GM12878 (cell line): ENCODE results near the gene CCL4. TPM values are rescaled to one million over a fixed set of nuclear protein-coding genes. Genes with fewer than 3 reads are reported as not detected.

Source experiments
- ATAC-seq: fragments of 200-7000 bp; cut with Tn5 transposase; 3 replicates; pipeline ENCODE4 v1.9.1; 2020; ENCODE audit warnings: mild to moderate bottlenecking, moderate library complexity
- BruUV-seq: library from RNA; stranded (reverse); fragments of 400-500 nt; replicated peaks from 2 replicates; lab custom pipeline; 2021; lab: Mats Ljungman, UMichigan
- CTCF ChIA-PET: fragments of 300-600 bp; sonication (Branson Sonifier 250); formaldehyde crosslinking; extraction: SDS; loops from one replicate; lab custom pipeline; 2021; ENCODE audit warnings: inconsistent platforms; lab: Yijun Ruan, JAX
- POLR2A ChIA-PET: fragments of 350-600 bp; formaldehyde crosslinking; extraction: SDS; loops from one replicate; lab custom pipeline; 2021; ENCODE audit warnings: inconsistent platforms; lab: Charles Lee
- RAD21 ChIA-PET: fragments of 300-600 bp; sonication (Branson Sonifier 250); formaldehyde crosslinking; loops from one replicate; lab custom pipeline; 2023; ENCODE audit warnings: antibody characterized with exemption; ENCODE audit not compliant: unreplicated experiment; lab: Charles Lee
- SMC1A ChIA-PET: fragments of 300-600 bp; sonication (Branson Sonifier 250); formaldehyde crosslinking; loops from one replicate; lab custom pipeline; 2023; ENCODE audit not compliant: unreplicated experiment, uncharacterized antibody; lab: Charles Lee
- DNase-seq: peaks from one replicate; pipeline ENCODE4 v3.0.0-alpha.2; 2011; ENCODE audit warnings: low read depth, low spot score
- FAIRE-seq: peaks from 3 replicates; lab custom pipeline; 2011; peaks lifted over from hg19 to GRCh38; lab: Jason Lieb, UNC
- H2AFZ ChIP-seq: 2 replicates; pipeline ENCODE4 v1.6.0; 2011; ENCODE audit warnings: low read depth, low read length, control low read depth; ENCODE audit not compliant: control insufficient read depth
- H3K27ac ChIP-seq: 2 replicates; pipeline ENCODE4 v1.5.1; 2011; ENCODE audit warnings: control low read depth; ENCODE audit not compliant: control insufficient read depth, insufficient read depth
- H3K27me3 ChIP-seq, 2 experiments: replicated peaks in 1 of 2; 2 replicates each; pipeline versions ENCODE4 v1.6.0 to v1.6.1; 2011; ENCODE audit warnings: low read length in 1 of 2; ENCODE audit not compliant: control insufficient read depth in 2 of 2, insufficient read depth in 2 of 2
- H3K36me3 ChIP-seq, 2 experiments: 2 replicates each; pipeline ENCODE4 v1.5.1; 2011; ENCODE audit warnings: low read length in 1 of 2; ENCODE audit not compliant: control insufficient read depth in 2 of 2, insufficient read depth in 2 of 2
- H3K4me1 ChIP-seq: 2 replicates; pipeline ENCODE4 v1.6.1; 2011; ENCODE audit warnings: mild to moderate bottlenecking, low read length, moderate library complexity, mixed read lengths; ENCODE audit not compliant: control insufficient read depth, insufficient read depth
- H3K4me2 ChIP-seq: 2 replicates; pipeline ENCODE4 v1.6.0; 2011; ENCODE audit warnings: control low read depth; ENCODE audit not compliant: control insufficient read depth, insufficient read depth
- H3K4me3 ChIP-seq: fragments of 200-600 bp; sonication (generic); 2 replicates; pipeline ENCODE4 v1.5.1; 2016
- H3K79me2 ChIP-seq: 2 replicates; pipeline ENCODE4 v1.6.0; 2011; ENCODE audit warnings: low read length; ENCODE audit not compliant: control insufficient read depth, insufficient read depth
- H3K9ac ChIP-seq: 2 replicates; pipeline ENCODE4 v1.8.0; 2011; ENCODE audit warnings: low read length, control low read depth, mixed read lengths; ENCODE audit not compliant: control insufficient read depth, insufficient read depth
- H3K9me3 ChIP-seq: replicated peaks from 3 replicates; pipeline ENCODE4 v1.5.1; 2011; ENCODE audit warnings: mild to moderate bottlenecking, low read length; ENCODE audit not compliant: control insufficient read depth, insufficient read depth
- H4K20me1 ChIP-seq: 2 replicates; pipeline ENCODE4 v1.6.0; 2011; ENCODE audit not compliant: control insufficient read depth, insufficient read depth
- BACH1 ChIP-seq: fragments of 450-650 bp; IDR thresholded peaks from 2 replicates; pipeline ENCODE4 v1.6.1; 2017; ENCODE audit warnings: mild to moderate bottlenecking, borderline replicate concordance
- BMI1 ChIP-seq: fragments of 450-650 bp; IDR thresholded peaks from 2 replicates; pipeline ENCODE4 v1.6.1; 2016; ENCODE audit warnings: mild to moderate bottlenecking, moderate library complexity, borderline replicate concordance
- CHD1 ChIP-seq: IDR thresholded peaks from 2 replicates; pipeline ENCODE4 v1.6.1; 2012; ENCODE audit warnings: low read depth, low read length, improper control_type of control experiment
- CREB1 ChIP-seq: IDR thresholded peaks from 2 replicates; pipeline ENCODE4 v1.6.1; 2012; ENCODE audit warnings: low read depth, mild to moderate bottlenecking, inconsistent platforms
- MLLT1 ChIP-seq: fragments of 450-650 bp; IDR thresholded peaks from 2 replicates; pipeline ENCODE4 v1.6.1; 2016; ENCODE audit warnings: mild to moderate bottlenecking
- NR2C1 ChIP-seq: fragments of 450-650 bp; IDR thresholded peaks from 2 replicates; pipeline ENCODE4 v1.6.1; 2017; ENCODE audit warnings: antibody characterized with exemption, mild to moderate bottlenecking, moderate library complexity
- NR2F1 ChIP-seq: fragments of 450-650 bp; conservative IDR thresholded peaks from 2 replicates; pipeline ENCODE4 v1.6.1; 2017; ENCODE audit warnings: mild to moderate bottlenecking
- POLR2A ChIP-seq: IDR thresholded peaks from 2 replicates; pipeline ENCODE4 v1.6.1; 2011; ENCODE audit warnings: low read depth, mild to moderate bottlenecking, low read length
- POLR2AphosphoS5 ChIP-seq: IDR thresholded peaks from 2 replicates; pipeline ENCODE4 v1.6.1; 2011; ENCODE audit warnings: mild to moderate bottlenecking, low read length, inconsistent platforms
- SMAD1 ChIP-seq: fragments of 450-650 bp; IDR thresholded peaks from 2 replicates; pipeline ENCODE4 v1.6.1; 2018; ENCODE audit warnings: mild to moderate bottlenecking, low read depth; ENCODE audit not compliant: partially characterized antibody
- WRNIP1 ChIP-seq: IDR thresholded peaks from 2 replicates; pipeline ENCODE4 v1.6.1; 2011; ENCODE audit warnings: low read depth, low read length, improper control_type of control experiment, borderline replicate concordance
- ZBED1 ChIP-seq: IDR thresholded peaks from 2 replicates; pipeline ENCODE4 v1.6.1; 2016; ENCODE audit warnings: borderline replicate concordance
- ZBTB4 ChIP-seq: fragments of 450-650 bp; formaldehyde crosslinking; IDR thresholded peaks from 2 replicates; pipeline ENCODE4 v1.4.0; 2022; ENCODE audit warnings: mild to moderate bottlenecking, moderate library complexity
- WGBS: methylation state at CpG from one replicate; pipeline ENCODE4 v1.1.6; 2016; ENCODE audit warnings: low lambda C conversion rate; ENCODE audit not compliant: insufficient replicate concordance, insufficient coverage; ENCODE audit errors: missing lambda C conversion rate; 5-methylcytosine and 5-hydroxymethylcytosine counted together
- in situ Hi-C: fragments of 300-500 bp; cut with MboI; formaldehyde crosslinking; loops from 9 replicates; pipeline ENCODE4 v1.14.3; 2018; ENCODE audit warnings: mixed read lengths
- intact Hi-C: fragments of 100-400 bp; cut with micrococcal nuclease; formaldehyde crosslinking; loops from one replicate; pipeline ENCODE4 v1.14.2; 2022; ENCODE audit not compliant: unreplicated experiment
- polyA plus RNA-seq, 11 experiments: library from polyadenylated mRNA; depleted of rRNA in 4 of 11; unstranded in 6 of 11; stranded (reverse) in 5 of 11; fragments of >200 nt; fragmentation: Nextera tagmentation in 4 of 11; fragmentation: Illumina TruSeq in 1 of 11; extraction: Ambion mirVana in 4 of 11; extraction: Trizol in 1 of 11; gene quantifications; 1 replicate in 1 of 11; 2 replicates in 10 of 11; pipeline versions ENCODE4 v1.2.1 to v1.2.3, GENCODE V29; 2011 to 2016; ENCODE audit warnings: inconsistent platforms in 2 of 11, missing spikeins in 2 of 11, low read depth in 1 of 11
- total RNA-seq, 4 experiments: library from RNA; depleted of rRNA in 3 of 4; stranded (reverse); fragments of >200 nt in 3 of 4; fragmentation: Illumina TruSeq in 1 of 4; extraction: Trizol in 1 of 4; gene quantifications; 2 replicates each; pipeline versions ENCODE4 v1.2.1 to v1.2.3, GENCODE V29; 2013 to 2021

The CCL4 gene
- total and polyA plus RNA-seq, 10 of the 15 experiments (the other 5 are each of a cell fraction or from before 2014, with no cell fraction given) = 18.7 to 741 (median 79.4) TPM

GRCh38 chr17:36087897-36088572 lies 15.6 kb upstream of the CCL4 start (continued):
- TF ChIP-seq BMI1 (peak; percentile 73; the same call in 1 of the 2 replicates), SMAD1 (peak; percentile 95), POLR2AphosphoS5 (peak; percentile 41), ZBTB4 (CRISPR knock-in tag) (peak; percentile 77; the same call in 1 of the 2 replicates)

- ATAC-seq = peak; percentile 1
- BruUV-seq = no TSS peak
These were observed 14.8 kb upstream of the CCL4 start for GRCh38 chr17:36088670-36089338.

More at GRCh38 chr17:36088670-36089338, 14.8 kb upstream of the CCL4 start:
- H3K4me2 ChIP-seq = peak overlapping the region; percentile 91
- ChIA-PET SMC1A (interaction anchor here (0.7 to 4.7 kb wide), 16 partner anchors 10 to 118 kb away, joined by 3 to 66 read pairs (median 10); partner anchors contain the start of genes CCL3L1, CCL3L3 and CCL4), POLR2A (interaction anchor here (0.9 to 2.6 kb wide), 8 partner anchors 14 to 115 kb away, joined by 3 to 14 read pairs (median 4); no protein-coding TSS in a partner anchor), CTCF (interaction anchor here (0.6 to 4.8 kb wide), 9 partner anchors 10 to 119 kb away, joined by 3 to 61 read pairs (median 3); no protein-coding TSS in a partner anchor), RAD21 (interaction anchor here (0.6 to 7.9 kb wide), 13 partner anchors 14 to 209 kb away, joined by 3 to 83 read pairs (median 6); no protein-coding TSS in a partner anchor)
- peaks cover 47% of the 10 kb centered on the region for H3K4me1 ChIP-seq
- H2AFZ ChIP-seq = no peak overlapping the region
- DNase-seq = no peak
- intact Hi-C loops = no loop called here
- WGBS = 74% methylated on average over 14 of the region's 14 CpGs
- in situ Hi-C loops = loop anchor here (5.0 kb wide), 1 partner anchor 108 kb away; the partner anchor contains the start of genes CCL3L1 and CCL3L3
- peak overlapping the region; percentile 63 for H3K9ac ChIP-seq
- TF ChIP-seq WRNIP1 (no peak), ZBED1 (peak; percentile 51; the same call in 1 of the 2 replicates), POLR2A (peak; percentile 65; the same call in 1 of the 2 replicates), CHD1 (0 out of 2 replicates have a peak, but pooled peaks have one; percentile 56), MLLT1 (0 out of 2 replicates have a peak, but pooled peaks have one; percentile 44), BACH1 (peak; percentile 86), POLR2AphosphoS5 (peak; percentile 70; the same call in 1 of the 2 replicates), NR2F1 (no peak), SMAD1 (peak; percentile 84), NR2C1 (no peak), CREB1 (0 out of 2 replicates have a peak, but pooled peaks have one; percentile 8)
- H3K79me2 ChIP-seq = peaks cover 2% of the 10 kb centered on the region; the same call in 1 of the 2 replicates
- H3K27me3 ChIP-seq = no peaks in the 10 kb centered on the region
- no peaks in the 10 kb centered on the region for H3K9me3 ChIP-seq
- peak overlapping the region; percentile 64 for H3K4me3 ChIP-seq
- no peak for FAIRE-seq
- H3K36me3 ChIP-seq = no peaks in the 10 kb centered on the region
- H3K27ac ChIP-seq = peak overlapping the region; percentile 87
- H4K20me1 ChIP-seq = no peaks in the 10 kb centered on the region
